KMS-11 (cell line): ENCODE results near the gene KCNQ1OT1.

Experiments
- H2AFZ ChIP-seq: fragments of 200-600 bp; sonication (generic); 2 replicates; pipeline ENCODE4 v1.6.1; 2016; ENCODE audit warnings: antibody characterized with exemption, mixed run types, low read depth
- H3K27ac ChIP-seq: fragments of 200-600 bp; sonication (generic); 2 replicates; pipeline ENCODE4 v1.6.1; 2016; ENCODE audit warnings: mild to moderate bottlenecking, mixed run types
- H3K27me3 ChIP-seq: fragments of 200-600 bp; sonication (generic); 2 replicates; pipeline ENCODE4 v1.6.1; 2017; ENCODE audit warnings: mild to moderate bottlenecking, low read depth, mixed run types, moderate library complexity; ENCODE audit not compliant: insufficient read depth
- H3K36me3 ChIP-seq: fragments of 200-600 bp; sonication (generic); 2 replicates; pipeline ENCODE4 v1.6.1; 2017; ENCODE audit warnings: mild to moderate bottlenecking, mixed run types; ENCODE audit not compliant: insufficient read depth
- H3K4me1 ChIP-seq: fragments of 200-600 bp; sonication (generic); 2 replicates; pipeline ENCODE4 v1.6.1; 2016; ENCODE audit warnings: mild to moderate bottlenecking, low read depth, mixed run types; ENCODE audit not compliant: poor library complexity, severe bottlenecking
- H3K4me2 ChIP-seq: fragments of 200-600 bp; sonication (generic); 2 replicates; pipeline ENCODE4 v1.7.0; 2016; ENCODE audit warnings: mild to moderate bottlenecking, mixed run types
- H3K4me3 ChIP-seq: fragments of 200-600 bp; sonication (generic); IDR thresholded peaks from 2 replicates; pipeline ENCODE4 v1.6.1; 2017; ENCODE audit warnings: low read depth, low read length, mixed read lengths; ENCODE audit not compliant: insufficient read depth
- H3K79me2 ChIP-seq: fragments of 200-600 bp; sonication (generic); 2 replicates; pipeline ENCODE4 v1.6.1; 2016; ENCODE audit warnings: low read depth, mixed run types; ENCODE audit not compliant: insufficient read depth
- H3K9ac ChIP-seq: fragments of 200-600 bp; sonication (generic); 2 replicates; pipeline ENCODE4 v1.6.1; 2016; ENCODE audit warnings: mild to moderate bottlenecking, mixed run types
- H4K20me1 ChIP-seq: fragments of 200-600 bp; sonication (generic); 2 replicates; pipeline ENCODE4 v1.6.1; 2016; ENCODE audit warnings: mild to moderate bottlenecking, mixed run types; ENCODE audit not compliant: insufficient read depth
- CTCF ChIP-seq: fragments of 200-600 bp; sonication (generic); conservative IDR thresholded peaks from 2 replicates; pipeline ENCODE4 v1.6.1; 2017; ENCODE audit warnings: low read depth, mild to moderate bottlenecking, antibody characterized with exemption, low read length, moderate library complexity, mixed read lengths

The KCNQ1OT1 gene

GRCh38 chr11:2572491-2573239 lies 127.1 kb downstream of the KCNQ1OT1 start:
- no peaks in the 10 kb centered on the region for H4K20me1 ChIP-seq

GRCh38 chr11:2571598-2572281 lies 128.1 kb downstream of the KCNQ1OT1 start:
- no peaks in the 10 kb centered on the region for H3K79me2 ChIP-seq
- H2AFZ ChIP-seq: no peak overlapping the region
- H3K4me1 ChIP-seq: no peaks in the 10 kb centered on the region
- H3K9ac ChIP-seq: no peak overlapping the region
- H3K36me3 ChIP-seq: no peaks in the 10 kb centered on the region
- no peak overlapping the region for H3K4me2 ChIP-seq
- no peaks in the 10 kb centered on the region for H3K27me3 ChIP-seq
- no peak for TF ChIP-seq CTCF
- no peaks in the 10 kb centered on the region for H4K20me1 ChIP-seq
- H3K4me3 ChIP-seq: no peak overlapping the region
- H3K27ac ChIP-seq: no peak overlapping the region

More at GRCh38 chr11:2572491-2573239, 127.1 kb downstream of the KCNQ1OT1 start:
- TF ChIP-seq CTCF: no peak
- Histone ChIP-seq H3K4me2 (no peak overlapping the region), H3K27me3 (no peaks in the 10 kb centered on the region), H3K4me3 (no peak overlapping the region), H3K79me2 (no peaks in the 10 kb centered on the region), H3K9ac (no peak overlapping the region), H3K4me1 (no peaks in the 10 kb centered on the region), H2AFZ (no peak overlapping the region), H3K36me3 (no peaks in the 10 kb centered on the region), H3K27ac (no peak overlapping the region)

- TF ChIP-seq CTCF: no peak
- Histone ChIP-seq H3K27ac (no peak overlapping the region), H3K4me3 (no peak overlapping the region), H3K27me3 (no peaks in the 10 kb centered on the region), H2AFZ (no peak overlapping the region), H3K9ac (no peak overlapping the region), H4K20me1 (no peaks in the 10 kb centered on the region), H3K36me3 (no peaks in the 10 kb centered on the region), H3K4me2 (no peak overlapping the region), H3K79me2 (no peaks in the 10 kb centered on the region), H3K4me1 (no peaks in the 10 kb centered on the region)
Observed at GRCh38 chr11:2570841-2571597, 128.8 kb downstream of the KCNQ1OT1 start.

- no peaks in the 10 kb centered on the region for H3K4me1 ChIP-seq
Observed at GRCh38 chr11:2570211-2570811, 129.5 kb downstream of the KCNQ1OT1 start.

More at GRCh38 chr11:2570211-2570811, 129.5 kb downstream of the KCNQ1OT1 start:
- no peaks in the 10 kb centered on the region for H3K27me3 ChIP-seq
- no peaks in the 10 kb centered on the region for H4K20me1 ChIP-seq
- H3K9ac ChIP-seq: no peak overlapping the region
- no peak overlapping the region for H3K4me3 ChIP-seq
- no peak overlapping the region for H2AFZ ChIP-seq
- TF ChIP-seq CTCF: no peak
- no peak overlapping the region for H3K27ac ChIP-seq
- no peaks in the 10 kb centered on the region for H3K36me3 ChIP-seq
- H3K79me2 ChIP-seq: no peaks in the 10 kb centered on the region
- no peak overlapping the region for H3K4me2 ChIP-seq
